GM12801 (cell line): Measurements from ENCODE around the gene MAN1A1.

Source experiments
- TF ChIP-seq, protein P1 (sequence below): IDR thresholded peaks from one replicate; pipeline ENCODE4 v1.5.1; 2011; ENCODE audit warnings: control low read depth; ENCODE audit not compliant: insufficient read length; ENCODE audit errors: extremely low read depth

MAN1A1 gene

DNA sequence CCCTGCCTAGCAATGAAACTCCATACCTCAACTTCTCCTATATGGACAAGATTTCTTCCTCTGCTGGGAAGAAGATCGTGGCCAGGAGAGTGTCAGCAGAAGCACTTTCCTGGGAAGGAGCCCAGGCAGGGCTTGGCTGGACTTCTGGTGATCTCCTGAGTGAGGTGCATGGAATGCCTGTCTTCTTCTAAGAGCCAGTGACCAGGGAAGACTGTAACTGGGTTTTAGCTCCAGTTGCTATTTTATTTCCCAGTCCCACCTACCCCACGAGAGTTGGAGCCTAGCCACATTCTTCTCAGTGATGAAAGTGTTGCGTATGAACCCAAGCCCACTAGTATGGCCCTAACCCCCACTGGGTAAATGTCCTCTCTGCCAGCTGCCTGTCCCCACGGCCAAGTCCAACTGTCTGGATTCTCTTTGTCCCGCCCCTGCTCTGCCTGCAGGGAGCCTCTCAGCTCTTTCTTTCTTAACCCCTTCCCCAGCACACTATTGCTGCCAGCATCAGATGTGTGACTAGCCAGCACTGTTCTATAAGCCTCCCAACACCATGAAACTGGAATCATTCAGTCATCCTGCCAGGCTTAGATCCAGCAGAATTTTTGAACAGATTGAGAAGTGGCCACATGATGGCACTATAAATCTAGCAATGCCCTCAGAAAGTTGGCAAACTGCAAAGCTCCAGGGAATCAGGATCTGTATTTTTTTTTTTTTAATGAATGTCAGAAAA lies 201.3 kb downstream of the MAN1A1 start:
- TF ChIP-seq, protein P1, sequence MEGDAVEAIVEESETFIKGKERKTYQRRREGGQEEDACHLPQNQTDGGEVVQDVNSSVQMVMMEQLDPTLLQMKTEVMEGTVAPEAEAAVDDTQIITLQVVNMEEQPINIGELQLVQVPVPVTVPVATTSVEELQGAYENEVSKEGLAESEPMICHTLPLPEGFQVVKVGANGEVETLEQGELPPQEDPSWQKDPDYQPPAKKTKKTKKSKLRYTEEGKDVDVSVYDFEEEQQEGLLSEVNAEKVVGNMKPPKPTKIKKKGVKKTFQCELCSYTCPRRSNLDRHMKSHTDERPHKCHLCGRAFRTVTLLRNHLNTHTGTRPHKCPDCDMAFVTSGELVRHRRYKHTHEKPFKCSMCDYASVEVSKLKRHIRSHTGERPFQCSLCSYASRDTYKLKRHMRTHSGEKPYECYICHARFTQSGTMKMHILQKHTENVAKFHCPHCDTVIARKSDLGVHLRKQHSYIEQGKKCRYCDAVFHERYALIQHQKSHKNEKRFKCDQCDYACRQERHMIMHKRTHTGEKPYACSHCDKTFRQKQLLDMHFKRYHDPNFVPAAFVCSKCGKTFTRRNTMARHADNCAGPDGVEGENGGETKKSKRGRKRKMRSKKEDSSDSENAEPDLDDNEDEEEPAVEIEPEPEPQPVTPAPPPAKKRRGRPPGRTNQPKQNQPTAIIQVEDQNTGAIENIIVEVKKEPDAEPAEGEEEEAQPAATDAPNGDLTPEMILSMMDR, result no peak

DNA sequence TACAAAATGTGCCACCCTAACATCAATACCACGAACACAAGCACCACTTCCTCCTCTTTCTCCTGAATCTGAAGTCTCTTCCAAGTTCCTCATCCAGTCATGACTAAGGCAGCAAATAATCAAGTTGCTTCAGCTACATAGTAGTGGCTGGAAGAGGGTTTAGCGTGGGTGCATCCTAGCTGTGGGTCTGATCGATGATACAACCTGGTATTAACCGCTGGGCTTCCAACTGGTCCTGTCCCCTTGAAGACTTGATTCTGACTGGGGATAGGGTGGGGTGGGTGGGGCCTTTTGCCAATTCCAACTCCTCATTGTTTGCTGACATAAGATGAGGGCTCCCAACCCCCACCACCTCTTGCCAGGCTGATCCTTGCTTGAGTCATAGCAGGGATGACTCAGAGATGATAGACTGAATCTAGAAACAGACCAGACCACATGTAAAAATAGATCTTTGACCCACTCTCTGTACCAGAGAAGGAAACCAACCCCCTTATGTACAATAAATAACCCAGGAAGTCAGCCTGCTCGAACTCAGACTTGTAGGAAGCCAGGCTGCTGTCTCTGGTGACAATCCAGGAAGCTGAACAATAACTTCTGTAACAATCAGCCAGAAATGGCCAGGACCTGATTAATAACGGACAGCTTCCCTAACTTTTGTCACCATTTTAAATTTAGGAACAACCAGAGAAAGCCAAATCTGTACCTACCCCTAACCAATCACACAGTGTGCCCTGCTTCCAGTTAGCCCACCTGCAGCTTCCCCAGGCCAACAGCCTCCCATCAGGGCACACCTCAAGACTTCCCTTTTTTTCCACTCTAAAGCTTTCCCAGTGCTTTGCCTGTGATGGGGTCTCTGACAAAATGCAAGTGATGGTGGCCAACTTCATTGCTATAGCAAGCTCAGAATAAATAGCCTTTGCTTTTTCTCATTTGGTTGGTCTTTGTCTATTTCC lies 202.2 kb downstream of the MAN1A1 start:
- TF ChIP-seq, protein P1, result no peak

DNA sequence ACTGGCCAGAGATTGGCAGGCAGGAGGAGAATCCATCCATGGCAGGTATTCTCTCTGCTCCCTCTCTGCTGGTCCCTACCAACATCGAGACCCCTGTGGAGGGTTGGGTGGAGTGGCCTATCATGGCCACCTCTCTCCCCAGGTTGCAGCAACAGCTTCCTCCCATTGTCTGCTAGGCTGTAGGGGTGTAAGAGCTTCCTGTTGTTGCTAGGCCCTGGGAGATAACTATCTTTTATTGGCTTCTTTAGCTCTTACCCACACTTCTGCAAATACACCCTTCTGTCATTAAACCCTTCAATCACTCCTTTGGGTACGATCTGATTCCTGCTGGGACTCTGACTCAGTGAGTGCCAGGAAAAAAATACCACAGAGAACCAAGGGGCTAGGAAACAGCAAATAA lies 204.4 kb downstream of the MAN1A1 start:
- TF ChIP-seq, protein P1, result no peak

DNA sequence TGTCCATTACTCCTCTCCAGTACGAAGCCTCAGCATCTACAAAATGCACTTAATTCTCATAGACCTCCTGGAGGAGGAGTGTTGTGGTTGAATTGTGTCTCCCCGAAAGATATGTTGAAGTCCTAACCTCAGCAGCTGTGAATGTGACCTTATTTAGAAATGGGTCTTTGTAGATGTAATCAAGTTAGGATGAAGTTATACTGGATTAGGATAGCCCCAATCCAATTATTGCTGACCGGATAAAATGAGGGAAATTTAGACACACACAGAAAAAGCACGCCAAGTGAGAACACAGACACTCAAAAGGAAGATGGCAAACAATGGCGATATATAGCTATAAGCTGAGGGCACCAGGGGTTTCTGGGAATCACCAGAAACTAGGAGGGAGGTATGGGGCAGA lies 206.9 kb downstream of the MAN1A1 start:
- TF ChIP-seq, protein P1, result no peak

DNA sequence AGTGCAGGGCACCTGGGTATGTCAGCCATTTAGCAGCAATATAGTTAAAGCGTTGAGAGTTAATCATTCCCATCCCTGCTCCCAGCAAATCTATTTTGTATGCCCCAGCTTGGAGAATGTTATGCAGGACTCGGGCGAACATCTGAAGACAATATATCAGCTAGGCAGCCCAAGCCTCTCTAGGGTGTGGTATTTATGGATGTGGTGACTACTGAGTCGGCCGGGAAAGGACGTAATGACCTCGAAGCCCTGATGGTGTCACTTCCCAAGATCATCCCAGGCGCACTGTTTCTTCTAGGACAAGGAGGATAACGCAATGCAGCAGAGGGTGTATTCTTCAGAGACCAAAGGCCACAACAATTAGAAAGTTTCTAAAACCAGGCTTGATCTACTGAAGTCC lies 207.5 kb downstream of the MAN1A1 start:
- TF ChIP-seq, protein P1, result no peak

DNA sequence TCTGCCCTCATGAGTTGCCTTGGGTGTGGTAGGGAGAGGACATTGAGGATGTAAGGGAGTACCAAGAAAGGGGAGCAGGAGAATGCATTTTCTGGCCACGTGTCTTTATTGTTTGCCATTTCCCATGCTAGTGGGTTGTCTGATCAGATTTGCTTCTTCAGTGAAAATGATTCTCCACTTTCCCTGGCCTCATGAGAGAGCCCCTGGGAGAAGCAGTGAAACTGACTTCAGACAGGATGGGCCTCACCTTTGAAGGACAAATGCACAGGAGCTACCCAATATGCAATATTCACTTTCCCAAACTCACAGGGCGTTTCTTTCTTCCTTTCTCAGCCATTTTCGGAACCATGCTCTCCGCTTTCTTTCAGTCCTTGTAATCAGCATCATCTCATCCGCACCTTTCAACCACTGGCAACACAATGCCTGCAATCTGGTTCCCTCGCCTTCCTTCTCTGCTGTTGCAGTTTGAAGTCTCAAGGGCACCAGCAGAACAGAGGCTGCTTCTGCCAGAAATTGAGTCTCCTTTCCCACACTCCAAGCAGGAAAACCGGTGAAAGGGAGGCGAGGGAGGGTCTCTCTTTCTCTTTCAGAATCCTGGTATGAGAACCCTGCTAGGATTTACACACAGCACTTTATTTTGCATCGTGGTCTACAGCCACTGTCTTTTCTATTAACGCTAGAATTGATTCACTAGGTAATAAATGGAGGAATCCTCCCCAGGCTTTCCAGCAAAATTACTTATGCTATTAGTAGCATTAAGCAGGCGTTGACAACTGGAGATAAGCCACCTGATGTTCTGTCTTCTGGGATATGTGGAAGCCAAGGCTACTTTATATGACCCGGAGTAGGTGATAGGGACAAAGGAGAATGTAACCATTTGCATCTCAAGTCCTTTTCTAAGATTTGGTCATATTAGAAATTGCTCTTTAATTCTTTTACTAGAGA lies 209.1 kb downstream of the MAN1A1 start:
- TF ChIP-seq, protein P1, result no peak
